K562 (cell line): ENCODE results near the gene RNF44. TPM values are rescaled to one million over a fixed set of nuclear protein-coding genes. Genes with fewer than 3 reads are reported as not detected.

Experiments used
- CBFA2T3 ChIP-seq: fragments of 450-650 bp; IDR thresholded peaks from 2 replicates; pipeline ENCODE4 v1.6.1; 2017
- CREB3 ChIP-seq: fragments of 450-650 bp; conservative IDR thresholded peaks from 2 replicates; pipeline ENCODE4 v1.6.1; 2016; ENCODE audit warnings: missing genetic modification characterization, low read depth, mild to moderate bottlenecking, missing compliant biosample characterization, moderate library complexity
- CTCF ChIP-seq, 3 experiments: IDR thresholded peaks in 2 of 3; conservative IDR thresholded peaks in 1 of 3; 2 replicates each; pipeline ENCODE4 v1.5.1; 2011 to 2012; ENCODE audit warnings: low read length in 3 of 3, mild to moderate bottlenecking in 3 of 3, control low read depth in 2 of 3, improper control_type of control experiment in 1 of 3, inconsistent platforms in 1 of 3, low read depth in 1 of 3, mixed read lengths in 1 of 3, moderate library complexity in 1 of 3; ENCODE audit not compliant: insufficient read depth in 2 of 3
- GABPA ChIP-seq: fragments of 200-800 bp; sonication (Bioruptor generic); conservative IDR thresholded peaks from 2 replicates; pipeline ENCODE4 v1.6.1; 2016; ENCODE audit warnings: low read depth, missing genetic modification characterization, missing compliant biosample characterization
- L3MBTL2 ChIP-seq: fragments of 450-650 bp; IDR thresholded peaks from 2 replicates; pipeline ENCODE4 v1.6.1; 2016; ENCODE audit warnings: mild to moderate bottlenecking, moderate library complexity
- MLLT1 ChIP-seq, 2 experiments: fragments of 450-650 bp; IDR thresholded peaks; 2 replicates each; pipeline ENCODE4 v1.6.1; 2016
- MYNN ChIP-seq, 2 experiments: sonication (generic); formaldehyde crosslinking in 1 of 2; IDR thresholded peaks; 2 replicates each; pipeline versions ENCODE4 v1.5.0 to v1.6.1; 2016 to 2020; ENCODE audit warnings: antibody characterized with exemption in 1 of 2, missing genetic modification reagents in 1 of 2
- PML ChIP-seq: IDR thresholded peaks from 2 replicates; pipeline ENCODE4 v1.6.1; 2012; ENCODE audit warnings: low read length, inconsistent platforms
- RAD21 ChIP-seq, 2 experiments: fragments of 250-450 bp in 1 of 2; fragments of 450-650 bp in 1 of 2; sonication (Bioruptor Pico) in 1 of 2; formaldehyde crosslinking in 1 of 2; IDR thresholded peaks in 1 of 2; conservative IDR thresholded peaks in 1 of 2; 2 replicates each; pipeline versions ENCODE4 v1.4.0 to v1.8.0; 2020 to 2022; ENCODE audit warnings: mild to moderate bottlenecking in 2 of 2, moderate library complexity in 1 of 2
- RREB1 ChIP-seq: fragments of 250-450 bp; sonication (Bioruptor Pico); IDR thresholded peaks from 2 replicates; pipeline ENCODE4 v1.4.0; 2020
- TCF15 ChIP-seq: fragments of 250-450 bp; sonication (Bioruptor Pico); IDR thresholded peaks from 2 replicates; pipeline ENCODE4 v1.8.0; 2022; ENCODE audit warnings: moderate library complexity, mild to moderate bottlenecking, inconsistent platforms
- TFAM ChIP-seq: fragments of 250-450 bp; sonication (Bioruptor Pico); conservative IDR thresholded peaks from 2 replicates; pipeline ENCODE4 v1.5.0; 2021; ENCODE audit warnings: mild to moderate bottlenecking, moderate library complexity
- ZC3H4 ChIP-seq: sonication (generic); formaldehyde crosslinking; IDR thresholded peaks from 2 replicates; pipeline ENCODE4 v1.9.0; 2021; ENCODE audit warnings: missing genetic modification reagents, borderline replicate concordance
- ZFX ChIP-seq: sonication (generic); formaldehyde crosslinking; IDR thresholded peaks from 2 replicates; pipeline ENCODE4 v1.8.0; 2022; ENCODE audit warnings: mild to moderate bottlenecking, missing genetic modification reagents, moderate library complexity
- ZNF174 ChIP-seq: fragments of 250-450 bp; sonication (Bioruptor Pico); IDR thresholded peaks from 2 replicates; pipeline ENCODE4 v1.4.0; 2020; ENCODE audit warnings: mild to moderate bottlenecking
- ZNF717 ChIP-seq: fragments of 250-450 bp; sonication (Bioruptor Pico); IDR thresholded peaks from 2 replicates; pipeline ENCODE4 v1.5.0; 2021
- polyA plus RNA-seq, 8 experiments: library from polyadenylated mRNA; depleted of rRNA in 4 of 8; stranded (reverse) in 5 of 8; unstranded in 3 of 8; fragments of >200 nt; fragmentation: Nextera tagmentation in 2 of 8; fragmentation: Illumina TruSeq in 1 of 8; extraction: Ambion mirVana in 2 of 8; extraction: Trizol in 1 of 8; gene quantifications; 2 replicates each; pipeline versions ENCODE4 v1.2.1 to v1.2.3, GENCODE V29; 2011 to 2014; ENCODE audit warnings: inconsistent platforms in 1 of 8, missing spikeins in 1 of 8
- total RNA-seq, 7 experiments: library from RNA; depleted of rRNA in 6 of 7; stranded (reverse); fragments of >200 nt in 6 of 7; fragmentation: Illumina TruSeq in 2 of 7; extraction: Trizol in 2 of 7; gene quantifications; 2 replicates each; pipeline versions ENCODE4 v1.2.1 to v1.2.3, GENCODE V29; 2011 to 2021; ENCODE audit warnings: low replicate concordance in 1 of 7

RNF44 gene
- total and polyA plus RNA-seq, 9 of the 15 experiments (the other 6 are each of a cell fraction or from before 2014, with no cell fraction given), result 1.6 to 82.6 (median 7.4) TPM

- TF ChIP-seq GABPA (tag) (no peak), ZNF174 (CRISPR knock-in tag) (no peak), CTCF (IDR thresholded peaks at IDR 0.05 in 2 of 3, conservative IDR thresholded peaks at IDR 0.05 in 1 of 3; ENCODE audit: insufficient read depth in 2 of 3, low read depth in 1 of 3, low read length in 3 of 3) (peak; percentile 24 to 36 (median 24); a peak in 2 of 6 replicates), PML (peak; percentile 4; the same call in 1 of the 2 replicates), MLLT1 (IDR thresholded peaks at IDR 0.05) (no peak), ZNF717 (CRISPR knock-in tag) (no peak), TFAM (CRISPR knock-in tag) (no peak), CREB3 (tag) (no peak), L3MBTL2 (peak; percentile 31; the same call in 1 of the 2 replicates), RAD21 (CRISPR knock-in tag; conservative IDR thresholded peaks at IDR 0.05 in 1 of 2, IDR thresholded peaks at IDR 0.05 in 1 of 2) (peak in 1 of 2 experiments; percentile 42; a peak in 2 of 4 replicates), ZFX (CRISPR knock-in tag) (peak; percentile 60; the same call in 1 of the 2 replicates), ZC3H4 (CRISPR knock-in tag) (no peak), TCF15 (CRISPR knock-in tag) (0 out of 2 replicates have a peak, but pooled peaks have one; percentile 21), MYNN (IDR thresholded peaks at IDR 0.05) (no peak), MYNN (CRISPR knock-in tag; IDR thresholded peaks at IDR 0.05) (no peak), RREB1 (CRISPR knock-in tag) (no peak), CBFA2T3 (no peak)
These were observed 1.2 kb upstream of the RNF44 start (continued) for GRCh38 chr5:176538230-176538988.
